HG02884 (cell line): ENCODE results near the gene SMAD3.

Source experiments
- ATAC-seq: cut with Tn5 transposase; IDR thresholded peaks from one replicate; pipeline ENCODE4 v1.9.1; 2021; ENCODE audit warnings: mild to moderate bottlenecking, moderate library complexity; ENCODE audit not compliant: unreplicated experiment

Gene SMAD3

DNA sequence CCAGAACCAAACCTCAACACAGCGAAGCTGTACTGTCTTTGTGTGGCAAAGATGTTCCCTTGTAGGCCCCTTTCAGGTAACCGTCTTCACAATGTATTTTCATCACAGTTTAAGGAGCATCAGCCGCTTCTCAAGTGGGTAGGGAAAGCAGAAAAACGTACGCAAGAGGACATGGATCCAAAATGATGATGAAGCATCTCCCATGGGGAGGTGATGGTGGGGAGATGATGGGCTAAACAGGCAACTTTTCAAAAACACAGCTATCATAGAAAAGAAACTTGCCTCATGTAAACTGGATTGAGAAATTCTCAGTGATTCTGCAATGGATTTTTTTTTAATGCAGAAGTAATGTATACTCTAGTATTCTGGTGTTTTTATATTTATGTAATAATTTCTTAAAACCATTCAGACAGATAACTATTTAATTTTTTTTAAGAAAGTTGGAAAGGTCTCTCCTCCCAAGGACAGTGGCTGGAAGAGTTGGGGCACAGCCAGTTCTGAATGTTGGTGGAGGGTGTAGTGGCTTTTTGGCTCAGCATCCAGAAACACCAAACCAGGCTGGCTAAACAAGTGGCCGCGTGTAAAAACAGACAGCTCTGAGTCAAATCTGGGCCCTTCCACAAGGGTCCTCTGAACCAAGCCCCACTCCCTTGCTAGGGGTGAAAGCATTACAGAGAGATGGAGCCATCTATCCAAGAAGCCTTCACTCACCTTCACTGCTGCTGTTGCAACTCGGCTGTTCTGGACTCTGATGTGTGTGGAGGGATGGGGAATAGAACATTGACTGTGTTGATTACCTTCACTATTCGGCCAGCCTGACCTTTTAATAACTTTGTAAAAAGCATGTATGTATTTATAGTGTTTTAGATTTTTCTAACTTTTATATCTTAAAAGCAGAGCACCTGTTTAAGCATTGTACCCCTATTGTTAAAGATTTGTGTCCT, 129.0 kb downstream of the SMAD3 start:
- ATAC-seq: no peak

DNA sequence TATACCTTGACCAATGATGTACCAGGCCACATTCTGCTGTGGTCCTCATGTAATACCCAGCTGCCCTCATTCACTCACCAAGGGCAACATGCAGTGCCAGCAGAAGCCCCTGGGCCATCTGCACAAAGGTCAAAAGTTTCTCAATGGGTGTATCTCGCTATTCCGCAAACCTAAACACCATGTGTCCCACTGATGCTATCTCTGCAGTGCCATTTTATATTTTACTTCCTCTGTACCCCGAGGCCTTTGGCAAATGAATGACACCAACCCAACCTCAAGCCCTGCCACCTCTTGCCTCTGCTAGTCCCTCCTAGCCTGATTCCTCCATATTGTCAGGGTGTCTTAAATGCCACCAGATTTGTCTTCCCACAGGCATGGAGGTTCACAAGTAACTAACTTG, 129.9 kb downstream of the SMAD3 start:
- no peak for ATAC-seq

DNA sequence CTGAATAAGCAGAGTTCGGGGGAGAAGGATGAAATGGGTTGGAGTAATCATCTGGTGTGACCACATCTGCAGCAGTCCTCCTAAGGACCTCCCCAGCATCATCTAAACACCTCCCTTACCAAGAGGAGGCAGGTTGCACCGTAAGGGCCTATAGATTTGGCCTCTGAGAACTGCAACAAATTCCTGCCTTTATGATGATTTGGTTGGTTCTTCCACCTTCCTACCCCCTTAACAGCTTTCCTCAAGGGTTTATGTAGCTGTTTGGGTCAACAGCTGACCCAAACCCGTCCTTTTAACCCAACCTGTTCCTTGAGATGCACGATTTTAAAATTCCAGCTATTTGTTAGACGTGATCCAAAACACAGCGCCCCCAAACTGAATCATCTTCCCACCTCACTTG, 130.8 kb downstream of the SMAD3 start:
- ATAC-seq: no peak

DNA sequence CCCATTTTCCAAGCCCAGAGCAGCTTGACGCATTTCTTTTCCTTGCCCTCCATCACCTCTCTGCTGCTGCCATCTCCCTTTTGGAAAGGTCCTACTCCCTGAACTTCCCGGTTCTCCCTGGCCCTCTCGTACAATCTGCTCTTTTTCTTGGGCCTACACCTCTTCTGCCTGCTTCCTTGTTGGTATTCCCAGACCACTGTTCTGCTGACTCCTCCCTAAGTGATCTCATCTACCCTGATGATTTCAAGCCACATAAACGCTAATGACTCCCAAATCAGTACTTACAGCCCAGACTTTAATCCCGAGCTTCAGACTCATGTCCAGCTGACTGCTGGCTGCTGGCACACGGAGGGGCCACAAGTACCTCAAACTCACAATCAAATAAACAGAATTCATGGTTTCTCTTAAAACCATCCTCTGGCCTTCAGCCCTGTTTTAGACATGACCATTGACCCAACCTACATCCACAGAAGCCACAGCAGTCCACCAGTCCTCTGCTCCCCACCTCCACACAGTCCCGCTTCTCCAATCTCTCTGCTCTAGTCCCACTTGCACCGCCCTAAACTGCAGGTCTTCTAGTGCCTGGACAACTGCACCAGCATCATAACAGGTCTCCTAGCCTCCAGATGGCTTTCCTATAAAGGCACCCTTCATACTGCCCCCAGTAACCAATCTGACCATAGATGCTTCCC, 131.4 kb downstream of the SMAD3 start:
- no peak for ATAC-seq

DNA sequence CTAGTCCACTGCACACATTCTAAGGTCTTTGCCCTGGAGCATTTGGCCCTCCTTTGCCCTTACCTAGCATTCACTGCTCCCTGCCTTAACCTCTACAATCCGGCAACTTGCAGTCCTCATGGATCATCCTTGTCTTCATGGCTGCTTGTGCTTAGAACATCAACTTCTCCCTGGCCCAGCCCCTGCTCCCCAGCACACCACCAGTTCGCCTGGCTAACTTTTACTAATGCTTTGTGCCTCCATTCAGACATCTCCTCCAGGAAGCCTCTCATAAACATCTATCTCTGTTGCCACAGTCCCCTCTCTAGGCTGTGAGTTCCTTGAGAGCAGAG, 131.9 kb downstream of the SMAD3 start:
- no peak for ATAC-seq

DNA sequence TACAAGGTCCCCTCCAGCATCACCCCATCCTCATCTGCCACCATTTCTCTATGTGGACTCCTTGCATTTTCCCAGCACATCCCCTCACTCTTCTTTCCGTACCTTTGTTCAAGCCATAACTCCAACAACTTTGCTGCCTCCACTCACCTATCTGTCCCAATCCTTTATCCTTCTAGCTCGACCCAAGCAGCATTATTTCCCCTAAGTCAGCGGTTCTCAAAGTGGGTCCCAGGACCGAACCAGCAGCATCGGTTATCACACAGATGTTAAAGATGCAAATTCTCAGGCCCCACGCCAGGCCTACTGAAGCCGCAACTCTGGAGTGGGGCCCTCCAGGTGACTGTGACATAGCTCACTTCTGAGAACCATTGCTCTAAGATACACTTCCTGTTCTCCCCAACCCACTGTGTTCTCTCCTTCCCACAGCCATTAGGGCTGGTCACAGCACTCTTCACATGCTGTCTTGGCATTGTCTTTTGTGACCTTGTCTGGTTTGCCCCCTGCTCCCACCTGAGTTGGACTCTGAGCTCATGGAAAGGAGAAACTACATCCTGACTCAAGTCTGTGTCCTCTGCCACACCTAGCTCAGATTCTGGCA, 132.9 kb downstream of the SMAD3 start:
- peak; percentile 55 for ATAC-seq

DNA sequence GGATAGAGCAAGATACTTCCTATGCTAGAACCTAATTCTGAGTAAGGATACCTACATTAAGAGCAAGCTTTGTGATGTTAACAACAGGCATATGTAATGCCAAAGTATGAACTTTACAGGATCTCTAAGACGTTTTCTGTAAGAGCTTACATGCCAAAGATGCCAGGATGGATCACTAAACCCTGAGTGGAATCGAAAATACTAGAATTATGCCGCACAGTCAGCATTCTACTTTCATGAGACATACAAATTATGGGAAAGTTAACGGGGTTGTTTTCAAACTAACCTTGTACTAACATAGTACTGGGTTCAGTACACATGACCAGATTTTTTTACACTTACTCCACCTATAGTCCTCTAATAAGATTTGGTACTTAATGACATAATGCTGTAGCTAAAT, 134.0 kb downstream of the SMAD3 start:
- no peak for ATAC-seq

DNA sequence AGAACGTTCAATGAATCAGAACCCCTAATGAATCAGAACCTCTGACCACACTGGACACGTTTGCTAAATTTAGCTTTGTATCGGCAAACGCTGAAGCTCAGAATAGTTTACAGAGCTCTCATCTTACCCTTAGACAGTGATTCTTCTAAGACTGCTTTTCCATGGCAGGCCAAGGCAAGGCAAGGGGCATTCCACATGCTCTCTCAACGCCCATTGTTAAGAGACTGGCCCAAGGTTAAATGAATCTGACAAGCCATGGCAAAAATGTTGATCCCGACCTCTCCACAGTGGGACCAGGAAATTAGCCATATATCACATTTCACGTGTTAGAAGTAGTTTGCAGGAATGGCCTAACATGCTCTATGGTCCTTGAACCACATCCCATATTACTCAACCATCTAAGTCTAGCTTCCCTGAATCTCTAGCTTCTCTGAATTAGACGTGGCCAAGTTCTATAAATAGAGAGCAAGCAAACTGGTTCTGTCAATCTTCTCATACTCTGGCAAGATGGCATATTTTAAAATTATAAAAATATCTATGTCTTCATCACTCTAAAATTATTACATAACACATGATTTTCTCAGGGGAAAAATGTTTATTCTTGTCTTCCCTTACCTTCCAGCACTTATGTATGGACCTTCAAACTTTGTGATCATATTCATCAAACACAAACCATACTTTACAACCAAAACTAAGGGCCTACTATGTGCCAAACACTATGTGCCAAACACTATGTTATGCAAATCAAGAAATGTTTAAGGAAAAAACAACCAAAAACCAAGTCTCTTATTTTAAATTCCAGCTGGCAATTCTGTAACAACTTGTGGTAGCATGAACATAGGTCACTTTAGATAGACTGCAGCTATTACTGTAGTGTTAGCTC, 134.7 kb downstream of the SMAD3 start:
- ATAC-seq: no peak

DNA sequence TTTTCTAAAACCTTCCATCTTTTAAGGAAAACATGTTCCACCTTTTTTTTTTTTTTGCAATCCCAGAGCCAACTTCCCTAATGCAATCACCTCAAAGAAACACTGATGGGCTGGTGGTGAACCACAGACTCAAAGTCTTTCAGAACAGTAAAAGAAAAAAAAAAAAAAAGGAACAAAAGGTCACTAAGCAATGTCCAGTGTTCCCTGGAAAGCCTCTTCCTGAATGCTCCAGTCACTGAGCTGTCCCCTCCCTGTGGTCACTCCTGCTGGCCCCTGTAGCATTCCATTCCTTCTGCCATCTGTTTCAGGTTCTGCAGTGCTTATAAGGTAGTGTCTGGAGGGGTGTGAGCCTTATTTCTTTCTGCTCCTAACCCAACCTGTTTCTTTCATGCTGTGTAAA, 135.7 kb downstream of the SMAD3 start:
- no peak for ATAC-seq

DNA sequence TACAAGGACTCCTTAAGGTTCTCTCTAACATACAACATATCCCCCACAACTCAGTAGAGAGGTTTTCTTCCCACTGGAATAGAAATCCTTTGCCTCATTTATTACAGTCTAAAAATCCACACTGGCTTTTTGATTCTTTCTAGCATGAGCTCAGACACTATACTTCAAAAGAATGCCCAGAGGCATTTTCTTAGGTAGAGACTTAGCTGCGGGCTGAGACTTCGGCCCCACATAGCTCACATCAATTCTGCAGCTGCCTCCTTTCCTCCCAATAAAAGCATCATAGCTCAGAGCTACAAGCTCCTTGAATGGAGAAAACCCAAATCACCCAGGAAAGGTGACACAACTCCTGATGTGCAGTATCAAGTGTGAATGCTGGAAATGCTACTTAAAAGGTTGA, 136.7 kb downstream of the SMAD3 start:
- ATAC-seq: no peak

DNA sequence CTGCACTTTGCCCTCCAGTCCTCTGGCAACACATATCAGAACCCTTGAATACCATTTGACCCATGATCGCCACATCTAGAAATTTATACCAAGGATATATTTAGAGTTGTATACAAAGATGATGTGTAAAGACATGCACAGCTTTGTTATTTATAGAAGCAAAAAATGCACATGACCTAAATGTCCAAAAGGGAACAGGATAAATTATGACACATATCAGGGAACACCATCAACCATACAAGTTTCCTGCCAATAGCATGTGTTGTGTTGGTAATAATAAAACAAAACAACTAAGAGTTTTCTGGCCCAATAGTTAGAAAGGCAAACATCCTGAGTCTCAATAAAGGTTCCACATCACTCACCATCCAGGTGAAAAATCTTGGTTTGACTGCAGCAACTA, 137.6 kb downstream of the SMAD3 start:
- ATAC-seq: no peak

DNA sequence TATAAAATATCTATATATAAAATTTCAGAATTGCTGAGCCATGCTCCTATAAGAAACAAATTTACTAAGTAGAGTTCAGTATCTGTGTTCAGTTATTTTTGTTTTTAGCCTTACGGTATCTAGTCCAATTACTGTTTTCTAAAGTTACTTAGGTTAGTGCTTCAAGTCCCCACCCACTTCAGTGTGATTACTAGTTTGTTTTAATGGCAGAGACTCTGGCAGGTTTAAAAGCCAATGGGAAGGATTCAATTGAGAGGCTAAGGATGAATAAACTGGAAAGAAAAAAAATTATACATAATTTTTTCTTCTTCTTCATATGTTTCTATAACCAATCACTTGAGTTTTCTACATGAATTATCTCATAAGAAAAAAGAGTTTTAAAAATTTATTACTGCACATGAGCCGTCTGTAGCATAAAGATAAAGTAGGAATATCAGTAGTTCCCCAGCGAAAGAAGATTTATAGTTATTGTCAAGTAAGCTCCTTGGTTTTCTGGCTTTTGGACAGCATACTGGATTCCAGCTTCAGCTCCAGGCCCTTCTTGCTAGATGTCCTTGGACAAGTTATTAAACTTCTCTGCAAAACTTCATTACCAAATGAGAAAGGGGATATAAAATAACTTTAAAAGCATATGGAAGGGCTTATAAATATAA, 142.3 kb downstream of the SMAD3 start:
- ATAC-seq: no peak

DNA sequence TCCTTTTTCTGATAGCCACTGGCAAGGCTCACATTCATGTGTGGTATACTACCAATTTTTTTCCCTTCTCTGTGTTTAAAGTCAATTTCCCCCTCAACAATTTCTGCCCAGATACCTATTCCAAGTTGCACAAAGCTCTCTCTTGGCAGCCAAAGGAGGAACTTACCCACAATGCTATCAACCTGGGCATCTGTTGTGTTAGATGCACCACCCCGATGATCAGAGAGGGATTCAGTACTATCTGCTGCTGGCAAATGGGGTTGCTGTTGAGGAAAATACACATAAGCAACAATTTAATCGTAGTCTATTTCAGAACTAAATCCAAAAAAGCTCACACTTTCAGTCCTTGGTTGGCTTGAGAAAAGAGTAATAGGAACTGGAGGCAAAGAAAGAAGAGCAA, 143.0 kb downstream of the SMAD3 start:
- no peak for ATAC-seq

DNA sequence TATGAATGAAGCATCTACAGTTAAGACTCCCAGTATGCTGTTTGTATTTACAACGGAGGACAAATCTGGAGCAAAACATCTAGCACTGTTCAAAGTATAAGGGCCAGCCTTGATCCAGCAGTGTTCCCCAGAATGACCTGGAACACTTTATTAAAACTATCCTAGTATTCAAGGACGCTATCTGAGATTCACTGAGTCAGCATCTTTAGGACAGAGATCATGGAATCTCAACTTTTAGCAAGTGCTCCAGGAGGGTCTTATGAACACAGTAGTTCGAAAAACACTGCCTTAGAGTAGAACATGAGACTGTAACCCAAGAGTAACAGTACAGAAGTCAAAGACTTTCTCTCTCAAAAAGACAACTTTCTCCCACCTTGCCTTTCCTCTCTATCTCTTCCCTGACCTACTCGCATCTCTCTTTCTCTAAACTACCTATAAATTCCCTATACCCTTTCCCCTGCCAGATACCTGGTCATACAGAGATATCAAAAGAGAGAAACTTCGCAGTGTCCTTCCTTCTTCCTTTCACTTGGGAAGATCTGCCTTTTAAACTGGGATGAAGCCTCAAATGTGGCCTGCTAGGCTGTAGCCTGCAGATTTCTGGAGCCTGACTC, 145.3 kb downstream of the SMAD3 start:
- no peak for ATAC-seq

DNA sequence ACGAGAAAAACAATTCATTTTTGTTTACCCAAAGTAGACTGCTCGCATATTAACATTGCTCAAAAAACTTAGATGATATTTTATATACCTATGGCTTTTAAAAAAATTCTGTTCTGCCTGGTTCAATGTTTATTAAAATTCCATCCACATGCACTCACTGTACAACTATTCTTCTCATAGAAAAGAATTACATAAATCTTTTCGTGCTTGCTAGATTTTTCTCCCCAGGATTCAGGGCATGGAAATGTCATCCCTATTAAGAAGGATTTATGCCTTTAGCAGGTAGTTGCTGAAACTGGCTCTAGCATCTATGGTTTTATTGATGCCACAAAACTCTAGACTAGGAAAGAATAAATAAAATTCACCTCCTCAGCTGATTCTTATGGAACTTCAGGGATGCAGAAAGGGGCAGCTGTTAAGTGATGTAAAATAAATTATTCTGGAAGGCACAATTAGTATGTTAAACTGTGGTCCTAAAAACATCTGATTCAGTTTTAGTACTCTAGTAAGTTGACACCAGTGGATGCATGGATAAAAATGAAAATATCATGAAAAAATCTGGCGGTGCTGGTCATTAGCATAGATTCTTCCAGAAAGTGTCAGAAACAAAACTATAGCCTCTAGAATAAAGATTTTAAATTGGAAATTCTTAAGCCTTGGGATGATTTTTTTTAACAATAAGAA, 147.4 kb downstream of the SMAD3 start:
- ATAC-seq: no peak

DNA sequence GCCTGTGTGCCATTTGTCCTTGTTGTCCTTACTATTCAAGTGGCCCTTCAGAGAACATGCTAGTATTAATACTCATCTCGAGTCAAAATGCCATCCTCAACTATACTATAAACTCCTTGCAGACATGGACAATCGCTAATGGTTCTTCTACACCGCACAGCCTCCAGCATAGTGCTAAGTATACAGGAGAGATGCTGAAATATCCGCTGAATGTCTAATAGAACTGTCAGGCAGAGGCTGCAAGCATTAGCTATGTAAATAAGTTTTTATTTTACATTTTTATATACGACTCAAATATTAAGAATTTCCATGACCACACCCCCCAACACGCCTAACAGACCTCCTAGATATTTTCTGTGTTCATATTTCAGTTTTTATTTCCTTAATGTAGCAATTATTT, 149.7 kb downstream of the SMAD3 start:
- ATAC-seq: no peak

DNA sequence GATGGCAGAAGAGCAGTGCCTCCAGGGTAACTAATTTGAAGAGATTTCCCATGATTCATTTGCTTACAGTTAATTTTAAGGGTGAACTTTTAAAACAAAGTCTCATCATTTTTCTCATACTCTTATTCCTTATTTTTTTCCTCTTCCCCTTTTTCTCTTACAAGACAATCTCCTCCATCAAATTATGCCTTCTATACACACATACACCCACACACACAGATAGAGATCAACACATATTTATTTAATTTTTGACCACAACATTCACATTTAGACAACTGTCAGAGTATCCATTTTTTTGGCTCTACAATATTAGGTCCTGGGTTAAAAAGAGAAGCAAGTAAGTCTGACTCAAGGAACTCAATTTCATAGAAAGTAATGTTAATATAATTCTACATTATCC, 151.5 kb downstream of the SMAD3 start:
- no peak for ATAC-seq

DNA sequence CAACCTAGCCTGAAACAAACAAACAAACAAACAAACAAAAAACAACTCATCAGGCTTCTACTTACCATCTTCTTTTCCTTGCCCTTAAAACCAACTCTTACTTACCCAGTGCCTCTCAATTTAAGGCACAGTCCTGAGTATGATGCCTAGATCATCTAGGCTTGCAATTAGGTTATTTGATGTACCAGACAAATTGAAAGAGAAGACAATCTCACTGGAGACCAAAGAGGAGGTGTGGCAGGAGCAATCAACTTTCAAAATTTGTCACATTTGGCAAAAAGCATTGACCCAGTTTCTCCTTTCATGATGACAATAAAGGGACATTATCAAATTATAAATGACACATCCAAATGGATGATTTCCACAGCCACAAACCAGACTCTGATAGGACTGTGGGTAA, 153.0 kb downstream of the SMAD3 start:
- ATAC-seq: no peak

DNA sequence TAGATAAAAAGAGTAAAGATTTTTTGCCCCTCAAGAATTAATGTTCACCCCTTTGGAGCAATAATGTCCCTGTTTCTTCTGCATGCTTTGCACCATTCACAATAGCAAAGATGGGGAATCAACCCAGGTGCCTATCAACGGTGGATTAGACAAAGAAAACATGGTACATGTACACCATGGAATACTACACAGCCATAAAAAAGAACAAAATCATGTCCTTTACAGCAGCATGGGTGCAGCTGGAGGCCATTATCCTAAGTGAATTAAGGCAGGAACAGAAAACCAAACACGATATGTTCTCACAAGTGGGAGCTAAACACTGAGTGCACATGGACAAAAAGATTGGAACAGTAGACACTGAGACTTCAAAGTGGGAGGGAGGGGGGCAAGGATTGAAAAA, 153.9 kb downstream of the SMAD3 start:
- ATAC-seq: no peak

DNA sequence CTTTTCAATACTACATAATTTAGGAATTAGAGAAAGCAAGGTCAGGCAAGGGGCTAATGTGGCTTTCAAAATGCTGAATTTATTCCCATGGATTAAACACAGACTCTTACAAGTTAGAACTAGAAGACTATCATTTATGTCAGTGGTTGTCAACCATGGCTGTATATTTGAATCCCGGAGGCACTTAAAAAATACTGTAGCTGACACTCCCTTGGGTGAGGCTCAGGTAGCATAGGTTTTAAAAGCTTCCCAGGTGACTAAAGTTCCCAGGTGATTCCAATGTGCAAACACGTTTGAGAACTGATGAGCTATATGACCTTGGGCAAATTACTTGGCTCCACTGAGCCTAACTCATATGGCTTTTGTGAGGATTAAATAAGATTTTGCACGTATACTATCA, 159.5 kb downstream of the SMAD3 start:
- no peak for ATAC-seq
